ENCODE measurements around the gene TYROBP.
A peak's percentile ranks its signal among the peaks of the same experiment; 100 is the strongest.
"Not testable (repeated sequence)": the region's sequence is repeated elsewhere in the genome, so short reads cannot be mapped to it uniquely, and the experiment has no call there.

The TYROBP gene

DNA sequence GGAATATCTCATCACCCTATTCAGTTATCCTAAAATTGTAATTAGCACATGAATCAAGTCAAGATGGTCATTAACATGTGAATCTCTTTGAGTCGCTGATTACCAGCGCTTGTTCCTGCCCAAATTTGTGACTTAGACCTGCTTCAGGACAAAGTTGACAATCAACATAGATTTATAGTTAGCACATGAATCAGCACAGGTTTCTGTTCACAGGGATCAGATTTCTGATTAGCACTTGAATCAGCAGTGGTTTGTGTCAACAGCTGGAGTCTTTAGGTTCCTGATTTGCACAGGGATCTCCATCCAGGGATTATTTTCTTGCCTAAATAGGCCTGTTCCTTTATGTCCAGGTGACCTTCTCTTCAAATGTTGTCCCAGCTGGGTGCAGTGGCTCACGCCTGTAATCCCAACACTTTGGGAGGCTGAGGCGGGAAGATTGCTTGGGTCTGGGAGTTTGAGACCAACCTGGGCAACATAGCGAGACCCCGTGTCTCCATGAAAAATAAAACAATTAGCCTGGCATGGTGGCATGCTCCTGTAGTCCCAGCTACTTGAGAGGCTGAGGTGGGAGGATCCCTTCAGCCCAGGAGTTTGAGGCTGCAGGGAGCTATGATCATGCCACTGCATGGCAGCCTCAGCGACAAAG lies 24.3 kb upstream of the TYROBP start:
- no peak for DNase-seq (ENCODE audit: low read depth, low spot score)

GRCh38 chr19:35931874-35932202 lies 23.7 kb upstream of the TYROBP start:
- DNase-seq (ENCODE audit: low read depth, low spot score) = no peak

GRCh38 chr19:35931161-35931873 lies 23.2 kb upstream of the TYROBP start:
- peak; percentile 100 for DNase-seq (ENCODE audit: low read depth, low spot score)

GRCh38 chr19:35929876-35930275 lies 21.8 kb upstream of the TYROBP start:
- no peak for DNase-seq (ENCODE audit: low read depth, low spot score)

DNA sequence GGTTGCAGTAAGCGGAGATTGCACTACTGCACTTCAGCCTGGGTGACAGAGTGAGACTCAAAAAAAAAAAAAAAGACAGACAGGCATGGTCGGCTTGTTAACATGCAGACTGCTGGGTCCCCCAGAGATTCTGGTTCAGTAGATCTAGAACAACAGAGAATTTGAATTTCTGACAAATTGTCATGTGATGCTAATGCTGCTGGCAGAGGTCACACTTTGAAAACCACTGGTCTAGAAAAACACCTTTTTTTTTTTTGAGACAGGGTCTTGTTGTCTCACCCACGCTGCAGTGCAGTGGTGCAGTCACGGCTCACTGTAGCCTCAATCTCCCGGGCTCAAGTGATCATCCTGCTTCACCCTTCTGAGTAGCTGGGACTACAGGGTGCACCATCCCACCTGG lies 20.4 kb upstream of the TYROBP start:
- no peak for DNase-seq (ENCODE audit: low read depth, low spot score)

GRCh38 chr19:35925501-35925900 lies 17.4 kb upstream of the TYROBP start:
- DNase-seq (ENCODE audit: low read depth, low spot score) = no peak

DNA sequence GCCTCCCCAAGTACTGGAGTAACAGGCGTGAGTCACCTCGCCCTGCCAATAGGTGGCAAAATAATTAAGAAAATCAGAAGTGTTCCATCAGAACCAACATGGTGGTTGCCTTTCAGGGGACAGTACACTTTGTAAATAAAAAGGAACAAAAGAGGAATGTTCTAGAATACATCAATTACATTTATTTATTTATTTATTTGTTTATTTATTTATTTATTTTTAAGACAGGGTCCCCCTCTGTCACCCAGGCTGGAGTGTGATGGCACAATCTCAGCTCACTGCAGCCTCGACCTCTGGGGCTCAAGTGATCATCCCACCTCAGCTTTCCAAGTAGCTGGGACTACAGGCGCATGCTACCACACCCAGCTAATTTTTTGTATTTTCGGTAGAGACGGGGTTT lies 12.9 kb upstream of the TYROBP start:
- DNase-seq (ENCODE audit: low read depth, low spot score) = no peak

GRCh38 chr19:35919306-35919705 lies 11.2 kb upstream of the TYROBP start:
- no peak for DNase-seq (ENCODE audit: low read depth, low spot score)

- DNase-seq (ENCODE audit: low read depth, low spot score) = no peak
Measured at GRCh38 chr19:35915443-35915842, 7.3 kb upstream of the TYROBP start.

- no peak for DNase-seq (ENCODE audit: low read depth, low spot score)
Measured at GRCh38 chr19:35913589-35913988, 5.5 kb upstream of the TYROBP start.

- DNase-seq (ENCODE audit: low read depth, low spot score) = no peak
Measured at GRCh38 chr19:35911790-35912189, 3.7 kb upstream of the TYROBP start.

GRCh38 chr19:35911173-35911572 lies 3.1 kb upstream of the TYROBP start:
- no peak for DNase-seq (ENCODE audit: low read depth, low spot score)

DNA sequence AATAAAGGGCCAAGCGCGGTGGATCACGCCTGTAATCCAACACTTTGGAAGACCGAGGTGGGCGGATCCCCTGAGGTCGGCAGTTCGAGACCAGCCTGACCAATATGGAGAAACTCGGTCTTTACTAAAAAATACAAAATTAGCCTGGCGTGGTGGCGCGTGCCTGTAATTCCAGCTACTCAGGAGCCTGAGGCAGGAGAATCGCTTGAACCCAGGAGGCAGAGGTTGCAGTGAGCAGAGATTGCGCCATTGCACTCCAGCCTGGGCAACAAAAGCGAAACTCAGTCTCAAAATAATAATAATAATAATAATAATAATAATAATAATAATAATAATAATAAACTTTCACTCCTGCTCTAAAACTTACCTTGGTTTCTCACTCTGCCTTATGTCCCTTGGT lies 2.3 kb upstream of the TYROBP start:
- not testable (repeated sequence) for DNase-seq (ENCODE audit: low read depth, low spot score)

GRCh38 chr19:35909684-35910035 lies 1.6 kb upstream of the TYROBP start:
- DNase-seq (ENCODE audit: low read depth, low spot score) = no peak

DNA sequence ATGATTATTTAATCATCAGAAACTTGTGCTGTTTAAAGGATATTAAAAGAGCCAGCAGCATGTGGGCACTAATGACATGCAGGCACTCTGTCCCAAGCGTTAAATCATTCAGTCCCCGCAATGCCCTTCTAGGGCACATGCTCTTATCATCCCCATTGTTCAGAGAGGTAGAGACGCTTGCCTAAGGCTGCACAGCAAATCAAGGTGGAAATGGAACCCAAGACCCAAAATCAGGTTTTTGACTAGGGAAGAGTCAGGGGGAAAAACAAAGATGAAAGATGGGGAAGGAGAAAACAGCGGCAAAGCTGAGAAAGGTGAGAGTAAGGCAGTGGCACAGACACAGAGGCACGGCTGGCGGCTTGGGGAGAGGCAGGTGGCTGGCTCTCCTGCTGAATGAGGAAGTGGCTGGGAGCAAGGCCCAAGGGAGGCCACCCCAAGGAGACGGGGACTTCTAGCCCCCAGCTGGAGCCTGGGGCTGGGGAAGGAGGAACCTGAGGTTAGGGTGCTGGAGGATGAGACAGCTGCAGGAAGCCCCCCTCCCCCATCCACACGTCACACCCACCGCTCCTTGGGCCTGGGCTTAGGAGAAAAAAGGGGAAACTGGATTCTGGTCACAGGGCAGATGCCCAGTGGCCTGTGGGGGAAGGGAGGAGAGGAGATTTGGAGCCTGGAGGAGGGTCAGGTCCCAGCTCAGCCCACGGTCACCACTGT lies 1.0 kb upstream of the TYROBP start:
- no peak for DNase-seq (ENCODE audit: low read depth, low spot score)

DNA sequence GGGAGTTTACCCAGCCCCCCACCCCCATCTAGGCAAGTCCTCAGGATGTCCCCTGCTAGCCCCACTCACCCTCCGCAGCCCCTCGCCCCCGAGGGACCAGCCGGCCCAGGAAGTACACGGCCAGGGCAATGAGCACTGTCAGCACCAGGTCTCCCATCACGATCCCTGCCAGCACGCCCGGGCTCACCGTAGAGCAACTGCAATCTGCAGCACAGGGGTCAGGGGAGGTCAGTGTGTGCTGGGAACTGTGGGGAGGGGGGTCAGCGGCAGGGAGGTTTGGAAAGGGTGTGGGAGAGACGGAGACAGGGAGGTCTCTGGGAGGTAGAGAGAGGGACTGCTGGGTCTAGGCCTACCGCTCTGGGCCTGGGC lies 734 bp downstream of the TYROBP start:
- DNase-seq (ENCODE audit: low read depth, low spot score) = no peak

DNA sequence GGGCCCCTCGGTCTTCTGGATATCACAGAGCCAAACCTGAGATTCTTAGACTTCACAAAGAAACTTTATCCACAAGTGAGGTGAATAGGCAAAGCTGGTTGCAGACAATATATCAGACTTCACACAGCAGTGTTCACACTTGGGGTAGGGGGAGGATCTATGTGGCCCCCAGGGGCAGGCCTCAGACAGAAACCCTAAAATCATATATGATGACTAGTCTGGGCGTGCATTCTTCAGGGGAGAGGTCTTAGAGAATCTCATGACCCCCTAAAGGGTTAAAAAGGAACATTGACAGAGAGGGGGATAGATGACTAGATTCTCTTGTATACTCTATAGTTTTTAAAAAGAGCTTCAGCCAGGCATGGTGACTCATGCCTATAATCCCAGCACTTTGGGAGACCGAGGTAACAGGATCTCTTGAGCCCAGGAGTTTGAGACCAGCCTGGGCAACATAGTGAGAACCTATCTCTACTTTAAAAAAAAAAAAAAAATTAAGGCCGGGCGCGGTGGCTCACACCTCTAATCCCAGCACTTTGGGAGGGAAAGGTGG lies 2.8 kb downstream of the TYROBP start:
- no peak for DNase-seq (ENCODE audit: low read depth, low spot score)

- no peak for DNase-seq (ENCODE audit: low read depth, low spot score)
Measured at GRCh38 chr19:35904311-35905068, 3.6 kb downstream of the TYROBP start.

DNA sequence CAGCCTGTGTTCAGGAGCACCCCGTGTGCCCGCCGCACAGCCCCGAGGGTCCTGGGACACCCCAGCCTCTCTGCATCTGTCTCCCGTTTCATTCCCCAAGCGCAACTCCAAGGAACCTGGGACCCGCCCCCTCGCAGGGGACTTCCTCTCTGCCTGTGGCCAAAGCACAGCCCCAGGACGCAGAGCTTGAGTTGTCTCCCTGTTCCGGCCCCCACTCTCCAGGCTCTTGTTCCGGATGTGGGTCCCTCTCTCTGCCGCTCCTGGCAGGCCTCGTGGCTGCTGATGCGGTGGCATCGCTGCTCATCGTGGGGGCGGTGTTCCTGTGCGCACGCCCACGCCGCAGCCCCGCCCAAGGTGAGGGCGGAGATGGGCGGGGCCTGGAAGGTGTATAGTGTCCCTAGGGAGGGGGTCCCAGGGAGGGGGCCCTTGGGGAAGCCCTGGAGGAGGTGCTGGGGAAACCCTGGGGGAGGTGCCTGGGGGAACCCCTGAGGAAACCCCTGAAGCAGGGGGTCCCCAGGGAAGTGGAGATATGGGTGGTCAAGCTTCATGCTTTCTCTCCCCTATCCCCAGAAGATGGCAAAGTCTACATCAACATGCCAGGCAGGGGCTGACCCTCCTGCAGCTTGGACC lies 4.4 kb downstream of the TYROBP start:
- peak; percentile 66 for DNase-seq (ENCODE audit: low read depth, low spot score)

- DNase-seq (ENCODE audit: low read depth, low spot score) = no peak
Measured at GRCh38 chr19:35902870-35903475, 5.1 kb downstream of the TYROBP start.

Measured in ELF-1 (cell line).